Measurements from ENCODE around the gene SSBP3. TPM values are rescaled to one million over a fixed set of nuclear protein-coding genes. Genes with fewer than 3 reads are reported as not detected.

SSBP3 gene
- polyA plus RNA-seq, 1 donor (not counting 4 experiments of a cell fraction or from before 2014, with no cell fraction given): 16.9 TPM

DNA sequence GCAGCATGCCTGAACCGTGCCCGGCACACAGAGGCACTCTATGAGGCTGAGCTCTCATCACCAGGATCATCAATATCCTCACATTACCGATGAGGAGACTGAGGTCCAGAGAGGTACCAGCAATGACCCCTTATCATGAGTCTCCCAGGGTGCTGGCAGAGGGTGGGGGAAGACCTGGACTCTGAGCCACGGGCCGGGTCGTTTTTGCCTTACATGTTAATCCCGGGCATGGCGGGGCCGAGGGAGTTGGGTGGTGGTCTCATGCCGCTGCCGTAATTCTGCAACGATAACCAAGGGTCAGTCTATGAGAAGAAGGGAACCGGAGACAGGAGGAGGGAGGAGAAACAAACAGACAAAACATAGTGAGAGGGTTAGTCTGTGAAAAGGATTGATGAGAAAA, 163.2 kb downstream of the SSBP3 start:
- no peaks in the 10 kb centered on the region for H3K27me3 ChIP-seq (ENCODE audit: control insufficient read depth, extremely low read depth, insufficient read depth, low read length)
- dilution Hi-C loops (cut with MboI; ENCODE audit: extremely low pct_ligation_motif_present, low sequenced_read_pairs): no loop called here
- no peak for DNase-seq (ENCODE audit: low read depth, low spot score)
- H3K4me1 ChIP-seq (ENCODE audit: control insufficient read depth, extremely low read depth, insufficient read depth, low read length): no peaks in the 10 kb centered on the region
- H4K20me1 ChIP-seq (ENCODE audit: control insufficient read depth, extremely low read depth, insufficient read depth, low read length): no peaks in the 10 kb centered on the region
- H3K9me3 ChIP-seq (ENCODE audit: control insufficient read depth, low read depth, low read length): no peaks in the 10 kb centered on the region
- H3K9me1 ChIP-seq (ENCODE audit: control insufficient read depth, extremely low read depth, insufficient read depth, low read length): no peaks in the 10 kb centered on the region
- FAIRE-seq: no peak
- no peak overlapping the region for H3K4me2 ChIP-seq (ENCODE audit: control insufficient read depth, extremely low read depth, insufficient read depth, low read depth, low read length)
- no peak overlapping the region for H3K27ac ChIP-seq (ENCODE audit: control insufficient read depth, insufficient read depth, low read length)
- H2AFZ ChIP-seq (ENCODE audit: control insufficient read depth, low read length): no peak overlapping the region
- no peak for TF ChIP-seq EZH2 (IDR thresholded peaks at IDR 0.05; ENCODE audit: low read length)
- TF ChIP-seq, protein P1, sequence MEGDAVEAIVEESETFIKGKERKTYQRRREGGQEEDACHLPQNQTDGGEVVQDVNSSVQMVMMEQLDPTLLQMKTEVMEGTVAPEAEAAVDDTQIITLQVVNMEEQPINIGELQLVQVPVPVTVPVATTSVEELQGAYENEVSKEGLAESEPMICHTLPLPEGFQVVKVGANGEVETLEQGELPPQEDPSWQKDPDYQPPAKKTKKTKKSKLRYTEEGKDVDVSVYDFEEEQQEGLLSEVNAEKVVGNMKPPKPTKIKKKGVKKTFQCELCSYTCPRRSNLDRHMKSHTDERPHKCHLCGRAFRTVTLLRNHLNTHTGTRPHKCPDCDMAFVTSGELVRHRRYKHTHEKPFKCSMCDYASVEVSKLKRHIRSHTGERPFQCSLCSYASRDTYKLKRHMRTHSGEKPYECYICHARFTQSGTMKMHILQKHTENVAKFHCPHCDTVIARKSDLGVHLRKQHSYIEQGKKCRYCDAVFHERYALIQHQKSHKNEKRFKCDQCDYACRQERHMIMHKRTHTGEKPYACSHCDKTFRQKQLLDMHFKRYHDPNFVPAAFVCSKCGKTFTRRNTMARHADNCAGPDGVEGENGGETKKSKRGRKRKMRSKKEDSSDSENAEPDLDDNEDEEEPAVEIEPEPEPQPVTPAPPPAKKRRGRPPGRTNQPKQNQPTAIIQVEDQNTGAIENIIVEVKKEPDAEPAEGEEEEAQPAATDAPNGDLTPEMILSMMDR (optimal IDR thresholded peaks at IDR 0.05 in 1 of 3, IDR thresholded peaks at IDR 0.05 in 1 of 3, conservative IDR thresholded peaks at IDR 0.05 in 1 of 3; ENCODE audit: extremely low read depth in 1 of 3, insufficient read depth in 2 of 3, low read length in 3 of 3): no peak
- no peak overlapping the region for H3K9ac ChIP-seq (ENCODE audit: control insufficient read depth, extremely low read depth, insufficient read depth, low read length)
- H3K36me3 ChIP-seq (ENCODE audit: control insufficient read depth in 2 of 2, extremely low read depth in 1 of 2, insufficient read depth in 2 of 2, low read length in 2 of 2): peaks cover 0 to 2% of the 10 kb centered on the region in 2 experiments
- no peak overlapping the region for H3K4me3 ChIP-seq (ENCODE audit: control insufficient read depth in 2 of 3, extremely low read depth in 1 of 3, insufficient read depth in 2 of 3, low read depth in 1 of 3, low read length in 3 of 3)
- H3K79me2 ChIP-seq (ENCODE audit: control insufficient read depth, insufficient read depth, low read length): no peaks in the 10 kb centered on the region

DNA sequence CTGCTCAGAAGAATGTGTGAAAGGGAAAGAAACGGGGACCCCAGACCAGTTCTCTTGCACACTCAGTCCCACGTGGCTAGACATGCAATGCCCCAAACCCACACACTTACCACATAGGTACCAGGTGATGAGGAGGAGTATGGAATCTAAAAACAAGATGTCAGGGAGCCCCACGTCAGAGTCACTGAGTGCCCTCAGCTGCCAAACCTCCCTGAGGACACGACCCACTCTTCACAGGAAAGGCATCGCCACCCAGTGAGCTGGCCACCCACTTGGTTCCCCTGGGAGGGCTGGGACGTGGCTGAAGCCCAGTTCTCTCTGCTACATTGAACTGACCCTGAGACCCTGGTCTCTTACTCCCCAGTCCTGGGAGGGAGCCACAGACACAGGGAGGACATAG, 164.8 kb downstream of the SSBP3 start:
- no peaks in the 10 kb centered on the region for H3K79me2 ChIP-seq (ENCODE audit: control insufficient read depth, insufficient read depth, low read length)
- H3K36me3 ChIP-seq (ENCODE audit: control insufficient read depth in 2 of 2, extremely low read depth in 1 of 2, insufficient read depth in 2 of 2, low read length in 2 of 2): peaks cover 0 to 4% of the 10 kb centered on the region in 2 experiments
- TF ChIP-seq, protein P1 (optimal IDR thresholded peaks at IDR 0.05 in 1 of 3, IDR thresholded peaks at IDR 0.05 in 1 of 3, conservative IDR thresholded peaks at IDR 0.05 in 1 of 3; ENCODE audit: extremely low read depth in 1 of 3, insufficient read depth in 2 of 3, low read length in 3 of 3): no peak
- TF ChIP-seq EZH2 (IDR thresholded peaks at IDR 0.05; ENCODE audit: low read length): no peak
- H3K9me1 ChIP-seq (ENCODE audit: control insufficient read depth, extremely low read depth, insufficient read depth, low read length): no peaks in the 10 kb centered on the region
- no peak overlapping the region for H3K27ac ChIP-seq (ENCODE audit: control insufficient read depth, insufficient read depth, low read length)
- dilution Hi-C loops (cut with MboI; ENCODE audit: extremely low pct_ligation_motif_present, low sequenced_read_pairs): no loop called here
- H2AFZ ChIP-seq (ENCODE audit: control insufficient read depth, low read length): no peak overlapping the region
- H3K4me3 ChIP-seq (ENCODE audit: control insufficient read depth in 2 of 3, extremely low read depth in 1 of 3, insufficient read depth in 2 of 3, low read depth in 1 of 3, low read length in 3 of 3): no peak overlapping the region
- DNase-seq (ENCODE audit: low read depth, low spot score) (no peak), FAIRE-seq (no peak)
- no peaks in the 10 kb centered on the region for H4K20me1 ChIP-seq (ENCODE audit: control insufficient read depth, extremely low read depth, insufficient read depth, low read length)
- no peaks in the 10 kb centered on the region for H3K27me3 ChIP-seq (ENCODE audit: control insufficient read depth, extremely low read depth, insufficient read depth, low read length)
- no peaks in the 10 kb centered on the region for H3K9me3 ChIP-seq (ENCODE audit: control insufficient read depth, low read depth, low read length)
- no peak overlapping the region for H3K4me2 ChIP-seq (ENCODE audit: control insufficient read depth, extremely low read depth, insufficient read depth, low read depth, low read length)
- H3K4me1 ChIP-seq (ENCODE audit: control insufficient read depth, extremely low read depth, insufficient read depth, low read length): no peaks in the 10 kb centered on the region
- no peak overlapping the region for H3K9ac ChIP-seq (ENCODE audit: control insufficient read depth, extremely low read depth, insufficient read depth, low read length)
